Measurements from ENCODE around the gene WDR88.
"Not testable (repeated sequence)": the region's sequence is repeated elsewhere in the genome, so short reads cannot be mapped to it uniquely, and the experiment has no call there.

Gene WDR88

DNA sequence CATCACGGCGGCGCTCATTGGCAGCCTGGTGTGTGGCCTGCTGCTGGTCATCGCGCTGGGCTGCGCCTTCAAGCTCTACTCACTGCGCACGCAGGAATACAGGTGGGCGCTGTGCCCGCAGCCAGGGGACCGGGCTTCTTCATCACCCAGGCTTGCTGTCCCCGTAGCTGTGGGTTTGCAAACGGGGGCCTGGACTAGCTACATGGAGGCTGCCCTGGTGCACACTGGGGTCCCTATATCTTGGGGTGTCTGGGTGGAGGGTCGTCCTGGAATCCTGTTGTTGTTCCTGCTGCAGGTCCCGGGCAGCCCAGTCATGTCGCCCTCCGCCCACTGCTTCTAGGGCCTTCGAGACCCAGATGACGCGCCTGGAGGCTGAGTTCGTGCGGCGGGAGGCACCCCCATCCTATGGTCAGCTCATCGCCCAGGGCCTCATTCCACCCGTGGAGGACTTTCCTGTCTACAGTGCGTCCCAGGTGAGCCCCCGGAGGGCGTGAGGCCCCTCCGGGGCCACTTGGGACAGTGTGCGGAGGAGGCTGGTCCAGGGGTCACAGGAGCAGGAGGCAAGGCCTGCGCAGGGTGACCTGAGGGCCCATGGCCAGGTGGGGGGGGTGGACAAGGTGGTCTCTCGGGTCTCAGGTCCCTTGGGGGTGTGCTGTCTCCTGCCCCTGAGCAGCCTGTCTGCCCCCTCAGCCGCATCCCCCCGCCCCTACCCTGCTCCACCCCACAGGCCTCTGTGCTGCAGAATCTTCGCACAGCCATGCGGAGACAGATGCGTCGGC lies 74.5 kb downstream of the WDR88 start:
- no peak for DNase-seq (ENCODE audit: low read depth)
- H3K4me3 ChIP-seq (ENCODE audit: low read depth, low read length) = no peak overlapping the region
- TF ChIP-seq, protein P1, sequence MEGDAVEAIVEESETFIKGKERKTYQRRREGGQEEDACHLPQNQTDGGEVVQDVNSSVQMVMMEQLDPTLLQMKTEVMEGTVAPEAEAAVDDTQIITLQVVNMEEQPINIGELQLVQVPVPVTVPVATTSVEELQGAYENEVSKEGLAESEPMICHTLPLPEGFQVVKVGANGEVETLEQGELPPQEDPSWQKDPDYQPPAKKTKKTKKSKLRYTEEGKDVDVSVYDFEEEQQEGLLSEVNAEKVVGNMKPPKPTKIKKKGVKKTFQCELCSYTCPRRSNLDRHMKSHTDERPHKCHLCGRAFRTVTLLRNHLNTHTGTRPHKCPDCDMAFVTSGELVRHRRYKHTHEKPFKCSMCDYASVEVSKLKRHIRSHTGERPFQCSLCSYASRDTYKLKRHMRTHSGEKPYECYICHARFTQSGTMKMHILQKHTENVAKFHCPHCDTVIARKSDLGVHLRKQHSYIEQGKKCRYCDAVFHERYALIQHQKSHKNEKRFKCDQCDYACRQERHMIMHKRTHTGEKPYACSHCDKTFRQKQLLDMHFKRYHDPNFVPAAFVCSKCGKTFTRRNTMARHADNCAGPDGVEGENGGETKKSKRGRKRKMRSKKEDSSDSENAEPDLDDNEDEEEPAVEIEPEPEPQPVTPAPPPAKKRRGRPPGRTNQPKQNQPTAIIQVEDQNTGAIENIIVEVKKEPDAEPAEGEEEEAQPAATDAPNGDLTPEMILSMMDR (IDR thresholded peaks at IDR 0.05; ENCODE audit: low read depth, low read length, missing control alignments) = no peak

DNA sequence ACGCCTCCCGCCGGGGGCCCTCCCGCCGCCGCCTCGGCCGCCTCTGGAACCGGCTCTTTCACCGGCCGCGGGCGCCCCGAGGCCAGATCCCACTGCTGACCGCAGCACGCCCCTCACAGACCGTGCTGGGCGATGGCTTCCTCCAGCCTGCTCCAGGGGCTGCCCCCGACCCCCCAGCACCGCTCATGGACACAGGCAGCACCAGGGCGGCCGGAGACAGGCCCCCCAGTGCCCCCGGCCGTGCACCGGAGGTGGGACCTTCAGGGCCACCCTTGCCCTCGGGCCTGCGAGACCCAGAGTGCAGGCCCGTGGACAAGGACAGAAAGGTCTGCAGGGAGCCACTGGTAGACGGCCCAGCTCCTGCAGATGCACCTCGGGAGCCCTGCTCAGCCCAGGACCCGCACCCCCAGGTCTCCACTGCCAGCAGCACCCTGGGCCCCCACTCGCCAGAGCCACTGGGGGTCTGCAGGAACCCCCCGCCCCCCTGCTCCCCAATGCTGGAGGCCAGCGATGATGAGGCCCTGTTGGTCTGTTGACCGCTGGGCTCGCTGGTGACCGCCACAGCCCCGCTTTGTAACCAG lies 75.2 kb downstream of the WDR88 start:
- H3K4me3 ChIP-seq (ENCODE audit: low read depth, low read length) = no peak overlapping the region
- TF ChIP-seq, protein P1 (IDR thresholded peaks at IDR 0.05; ENCODE audit: low read depth, low read length, missing control alignments) = no peak
- no peak for DNase-seq (ENCODE audit: low read depth)

DNA sequence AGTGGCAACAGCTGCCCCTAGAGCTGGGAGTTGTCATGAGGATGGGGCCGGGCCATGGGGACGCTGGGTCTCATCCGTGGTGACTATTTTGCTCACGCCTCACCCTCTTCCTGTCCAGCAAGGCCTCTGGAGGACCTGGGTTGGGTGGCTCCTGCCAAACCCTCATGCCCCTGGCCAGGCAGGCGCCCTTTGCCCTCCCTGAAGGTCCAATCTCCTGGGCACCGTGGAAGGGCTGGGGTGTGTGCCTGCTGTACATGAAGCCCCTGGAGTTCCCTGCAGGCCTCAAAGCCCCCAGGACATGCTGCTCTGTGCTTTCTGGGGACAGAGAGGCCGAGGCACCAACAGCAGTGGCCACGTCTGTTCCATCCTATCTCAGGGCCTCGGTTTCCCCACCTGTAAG lies 76.0 kb downstream of the WDR88 start:
- TF ChIP-seq, protein P1 (IDR thresholded peaks at IDR 0.05; ENCODE audit: low read depth, low read length, missing control alignments) = no peak
- H3K4me3 ChIP-seq (ENCODE audit: low read depth, low read length) = no peak overlapping the region
- DNase-seq (ENCODE audit: low read depth) = no peak

DNA sequence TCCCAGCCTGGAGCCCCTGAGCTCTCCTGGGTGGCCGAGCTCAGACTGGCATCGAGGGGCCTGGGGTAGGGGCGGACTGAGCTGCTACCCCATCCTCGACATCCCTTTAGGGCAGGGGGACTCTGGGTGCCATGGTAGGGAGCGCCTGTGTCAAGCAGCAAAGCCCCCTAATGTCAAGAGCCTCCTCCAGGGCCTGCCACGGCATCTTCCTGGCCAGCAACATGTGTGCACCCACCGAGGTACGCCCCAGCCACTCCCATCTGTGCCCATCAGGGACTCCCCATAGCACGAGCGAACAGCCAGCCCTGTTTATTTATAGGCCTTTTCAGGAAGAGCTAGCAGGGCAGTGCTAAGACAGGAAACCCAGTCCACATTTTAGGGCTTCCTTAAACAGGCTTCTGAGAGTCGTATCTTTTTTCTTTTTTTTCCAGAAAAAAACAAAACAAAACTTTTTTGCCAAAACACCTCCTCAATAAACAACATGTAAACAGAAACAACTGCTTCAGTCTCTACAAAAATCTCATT lies 76.5 kb downstream of the WDR88 start:
- TF ChIP-seq, protein P1 (IDR thresholded peaks at IDR 0.05; ENCODE audit: low read depth, low read length, missing control alignments) = no peak
- no peak for DNase-seq (ENCODE audit: low read depth)
- H3K4me3 ChIP-seq (ENCODE audit: low read depth, low read length) = no peak overlapping the region

DNA sequence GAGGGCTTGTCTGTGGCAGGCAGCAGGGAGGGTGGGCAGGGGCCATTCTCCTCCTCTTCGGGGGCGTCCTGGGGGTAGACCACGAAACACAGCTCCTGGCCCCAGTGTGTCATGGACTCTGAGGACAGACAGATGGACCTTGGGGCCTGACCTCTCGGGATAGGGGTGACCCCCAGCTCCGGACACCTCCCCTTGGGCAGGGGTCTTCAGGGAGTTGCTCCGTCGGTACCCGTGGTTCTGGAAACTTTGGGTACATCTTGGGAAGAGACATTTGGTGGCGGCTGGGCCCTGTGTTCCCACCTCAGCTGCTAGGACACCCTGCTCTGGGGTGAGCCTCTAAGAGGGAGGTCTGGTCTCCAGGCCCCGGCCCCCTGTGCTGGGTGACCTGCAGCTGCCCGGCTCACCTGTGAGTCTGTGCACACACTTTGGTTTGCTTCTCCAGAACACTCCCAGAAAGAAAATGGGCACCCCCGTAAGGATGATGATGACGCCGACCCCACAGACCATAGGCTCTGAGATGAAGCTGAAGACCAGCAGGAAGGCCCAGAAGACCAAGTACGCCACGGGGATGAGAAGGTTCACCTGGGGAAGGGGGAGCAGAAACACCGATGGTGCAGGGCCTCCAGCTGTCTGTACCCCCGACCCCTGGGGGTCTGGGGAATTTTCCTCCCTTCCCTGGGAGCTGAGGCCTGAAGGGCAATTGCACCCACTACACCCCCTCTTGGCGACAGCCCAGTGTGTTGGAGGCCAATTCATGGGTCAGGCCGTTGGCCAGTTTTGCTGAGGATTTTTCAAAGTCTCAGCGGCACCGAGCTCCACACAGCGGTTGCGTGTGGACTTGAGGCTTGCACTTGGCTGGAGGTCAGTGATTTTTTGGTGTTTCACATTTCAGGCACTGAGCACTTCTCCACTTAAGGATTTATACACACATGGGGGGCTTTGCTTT lies 77.3 kb downstream of the WDR88 start:
- no peak for DNase-seq (ENCODE audit: low read depth)
- TF ChIP-seq, protein P1 (IDR thresholded peaks at IDR 0.05; ENCODE audit: low read depth, low read length, missing control alignments) = no peak
- no peak overlapping the region for H3K4me3 ChIP-seq (ENCODE audit: low read depth, low read length)

DNA sequence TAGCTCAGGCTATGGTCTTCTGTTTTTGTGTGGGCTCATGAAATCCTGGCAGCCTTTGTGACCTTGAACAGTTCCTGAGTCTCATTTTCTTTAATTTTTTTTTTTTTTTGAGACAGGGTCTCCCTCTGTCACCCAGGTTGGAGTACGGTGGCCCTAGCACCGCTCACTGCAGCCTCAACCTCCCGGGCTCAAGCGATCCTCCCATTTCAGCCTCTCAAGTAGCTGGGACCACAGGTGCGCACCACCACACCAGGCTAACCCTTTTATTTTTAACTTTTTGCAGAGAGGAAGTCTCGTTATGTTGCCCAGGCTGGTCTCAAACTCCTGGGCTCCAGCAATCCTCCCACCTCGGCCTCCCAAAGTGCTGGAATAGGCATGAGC lies 77.9 kb downstream of the WDR88 start:
- H3K4me3 ChIP-seq (ENCODE audit: low read depth, low read length); DNase-seq (ENCODE audit: low read depth): not testable (repeated sequence)

Data from GM12864 (cell line).